AG10803 (cell line): ENCODE measurements around the gene UIMC1.

Source experiments
- DNase-seq: peaks from one replicate; pipeline ENCODE4 v3.0.0; 2010; ENCODE audit warnings: low read depth
- H3K4me3 ChIP-seq: 2 replicates; pipeline ENCODE4 v1.5.1; 2011; ENCODE audit warnings: mild to moderate bottlenecking, low read length, control low read depth
- CTCF ChIP-seq: conservative IDR thresholded peaks from 2 replicates; pipeline ENCODE4 v1.5.1; 2011; ENCODE audit warnings: mild to moderate bottlenecking, low read length, control low read depth, inconsistent platforms

UIMC1 gene

GRCh38 chr5:177025101-177025601 is 18.6 kb upstream of the UIMC1 start:
- no peak overlapping the region for H3K4me3 ChIP-seq
- DNase-seq = peak; percentile 66
- TF ChIP-seq CTCF = no peak

GRCh38 chr5:177024559-177024958 is 18.0 kb upstream of the UIMC1 start:
- no peak for DNase-seq
- no peak for TF ChIP-seq CTCF
- H3K4me3 ChIP-seq = no peak overlapping the region

- DNase-seq = no peak
- no peak for TF ChIP-seq CTCF
These were observed 16.7 kb upstream of the UIMC1 start for GRCh38 chr5:177023303-177023664.

GRCh38 chr5:177022386-177023302 is 16.1 kb upstream of the UIMC1 start, which contains the start of gene ZNF346:
Gene ZNF346, plus strand, starts transcription at chr5:177022696. Its CDS starts 43 bp downstream, at chr5:177022739.
- peak; percentile 89 for DNase-seq
- H3K4me3 ChIP-seq = peak within 1 kb of the TSS; percentile 94
- peak; percentile 41 for TF ChIP-seq CTCF

More at GRCh38 chr5:177023303-177023664, 16.7 kb upstream of the UIMC1 start:
- H3K4me3 ChIP-seq = peak overlapping the region; percentile 94

DNA sequence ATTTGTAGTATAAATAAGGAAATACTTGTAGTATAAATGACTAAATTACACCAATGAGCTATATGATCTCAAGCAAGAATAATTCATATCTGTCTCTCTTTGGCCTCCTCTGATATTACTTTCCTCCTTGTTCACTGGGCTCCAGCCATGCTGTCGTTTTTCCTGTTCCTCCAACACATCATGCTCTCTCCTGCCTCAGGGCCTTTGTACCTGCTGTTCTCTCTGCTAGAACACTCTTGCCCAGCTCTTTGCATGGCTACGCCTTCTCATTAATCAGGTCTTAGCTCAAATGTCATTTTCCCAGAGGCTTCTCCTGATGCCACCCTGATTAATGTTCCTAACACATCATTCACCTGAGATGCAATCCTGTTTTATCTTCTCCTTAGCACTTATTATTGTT is 13.5 kb upstream of the UIMC1 start:
- DNase-seq = no peak
- no peak overlapping the region for H3K4me3 ChIP-seq
- TF ChIP-seq CTCF = no peak

DNA sequence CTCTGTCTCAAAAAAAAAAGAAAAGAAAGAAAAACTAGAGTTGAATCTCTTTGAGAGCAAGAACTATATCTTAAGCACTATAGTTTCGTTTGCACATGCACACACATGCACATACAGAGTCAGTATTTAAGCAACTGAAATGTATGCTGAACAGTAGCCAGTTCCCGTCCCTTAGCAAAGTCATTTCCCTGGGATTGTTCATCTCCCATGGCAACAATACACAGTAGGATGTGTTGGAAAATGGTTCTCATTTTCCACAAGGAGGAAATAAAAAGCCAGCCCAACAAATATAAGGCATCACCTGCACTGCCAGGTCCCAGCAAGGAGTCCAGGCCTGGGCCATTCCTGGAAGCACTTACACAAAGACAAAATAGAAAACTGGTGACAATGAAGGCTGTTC is 11.8 kb upstream of the UIMC1 start:
- H3K4me3 ChIP-seq = no peak overlapping the region
- DNase-seq = no peak
- TF ChIP-seq CTCF = no peak

GRCh38 chr5:177015156-177015555 is 8.6 kb upstream of the UIMC1 start:
- DNase-seq = no peak
- no peak overlapping the region for H3K4me3 ChIP-seq
- no peak for TF ChIP-seq CTCF
